ENCODE data around the gene DCC. TPM values are rescaled to one million over a fixed set of nuclear protein-coding genes. Genes with fewer than 3 reads are reported as not detected.

The DCC gene
- total RNA-seq, 1 donor from 2014 or later: 0.24 TPM

GRCh38 chr18:52903857-52904256, 563.9 kb downstream of the DCC start:
- H3K4me1 Mint-ChIP-seq (ENCODE audit: unreplicated experiment): no peaks in the 10 kb centered on the region
- no peaks in the 10 kb centered on the region for H3K27me3 Mint-ChIP-seq (ENCODE audit: unreplicated experiment)
- H3K4me3 Mint-ChIP-seq (ENCODE audit: unreplicated experiment): no peak overlapping the region
- H3K36me3 Mint-ChIP-seq (ENCODE audit: unreplicated experiment): no peaks in the 10 kb centered on the region
- DNase-seq (ENCODE audit: extremely low spot score, unreplicated experiment): no peak
- H3K9me3 Mint-ChIP-seq (ENCODE audit: unreplicated experiment): no peaks in the 10 kb centered on the region
- peak; percentile 37 for TF ChIP-seq CTCF (IDR thresholded peaks at IDR 0.05)
- H3K27ac Mint-ChIP-seq (ENCODE audit: unreplicated experiment): no peak overlapping the region

- H3K36me3 Mint-ChIP-seq (ENCODE audit: unreplicated experiment): no peaks in the 10 kb centered on the region
- no peaks in the 10 kb centered on the region for H3K4me1 Mint-ChIP-seq (ENCODE audit: unreplicated experiment)
- H3K27ac Mint-ChIP-seq (ENCODE audit: unreplicated experiment): no peak overlapping the region
- DNase-seq (ENCODE audit: extremely low spot score, unreplicated experiment): no peak
- H3K9me3 Mint-ChIP-seq (ENCODE audit: unreplicated experiment): peaks cover 6% of the 10 kb centered on the region
- TF ChIP-seq CTCF (IDR thresholded peaks at IDR 0.05): no peak
- no peaks in the 10 kb centered on the region for H3K27me3 Mint-ChIP-seq (ENCODE audit: unreplicated experiment)
- H3K4me3 Mint-ChIP-seq (ENCODE audit: unreplicated experiment): no peak overlapping the region
These were observed 567.7 kb downstream of the DCC start for GRCh38 chr18:52907543-52908308.

GRCh38 chr18:52914148-52914547, 574.2 kb downstream of the DCC start:
- Mint-ChIP-seq H3K9me3 (ENCODE audit: unreplicated experiment) (peaks cover 6% of the 10 kb centered on the region), H3K4me1 (ENCODE audit: unreplicated experiment) (no peaks in the 10 kb centered on the region), H3K36me3 (ENCODE audit: unreplicated experiment) (no peaks in the 10 kb centered on the region), H3K27ac (ENCODE audit: unreplicated experiment) (no peak overlapping the region), H3K27me3 (ENCODE audit: unreplicated experiment) (no peaks in the 10 kb centered on the region), H3K4me3 (ENCODE audit: unreplicated experiment) (no peak overlapping the region)
- TF ChIP-seq CTCF (IDR thresholded peaks at IDR 0.05): no peak
- DNase-seq (ENCODE audit: extremely low spot score, unreplicated experiment): no peak

GRCh38 chr18:52920665-52921064, 580.7 kb downstream of the DCC start:
- H3K27ac Mint-ChIP-seq (ENCODE audit: unreplicated experiment): no peak overlapping the region
- no peak for TF ChIP-seq CTCF (IDR thresholded peaks at IDR 0.05)
- DNase-seq (ENCODE audit: extremely low spot score, unreplicated experiment): no peak
- H3K4me3 Mint-ChIP-seq (ENCODE audit: unreplicated experiment): no peak overlapping the region
- H3K36me3 Mint-ChIP-seq (ENCODE audit: unreplicated experiment): no peaks in the 10 kb centered on the region
- no peaks in the 10 kb centered on the region for H3K9me3 Mint-ChIP-seq (ENCODE audit: unreplicated experiment)
- no peaks in the 10 kb centered on the region for H3K27me3 Mint-ChIP-seq (ENCODE audit: unreplicated experiment)
- no peaks in the 10 kb centered on the region for H3K4me1 Mint-ChIP-seq (ENCODE audit: unreplicated experiment)

- H3K36me3 Mint-ChIP-seq (ENCODE audit: unreplicated experiment): no peaks in the 10 kb centered on the region
- no peaks in the 10 kb centered on the region for H3K4me1 Mint-ChIP-seq (ENCODE audit: unreplicated experiment)
- peaks cover 4% of the 10 kb centered on the region for H3K9me3 Mint-ChIP-seq (ENCODE audit: unreplicated experiment)
- no peak for DNase-seq (ENCODE audit: extremely low spot score, unreplicated experiment)
- H3K27ac Mint-ChIP-seq (ENCODE audit: unreplicated experiment): no peak overlapping the region
- H3K4me3 Mint-ChIP-seq (ENCODE audit: unreplicated experiment): no peak overlapping the region
- TF ChIP-seq CTCF (IDR thresholded peaks at IDR 0.05): no peak
- H3K27me3 Mint-ChIP-seq (ENCODE audit: unreplicated experiment): no peaks in the 10 kb centered on the region
These were observed 593.4 kb downstream of the DCC start for GRCh38 chr18:52933356-52933755.
